SU-DHL-6 (cell line): Measurements from ENCODE around the gene COG4.

Source experiments
- EZH2phosphoT487 ChIP-seq: fragments of 200-600 bp; sonication (generic), shearing (Covaris generic); conservative IDR thresholded peaks from 2 replicates; pipeline ENCODE4 v1.6.1; 2018; ENCODE audit warnings: mild to moderate bottlenecking, antibody characterized with exemption, low read length, moderate library complexity, mixed read lengths
- TF ChIP-seq, protein P1 (sequence below): fragments of 200-600 bp; sonication (generic); IDR thresholded peaks from one replicate; pipeline ENCODE4 v1.5.1; 2017; ENCODE audit warnings: antibody characterized with exemption, mild to moderate bottlenecking, low read length, moderate library complexity; ENCODE audit not compliant: insufficient read depth, poor library complexity, severe bottlenecking

DNA sequence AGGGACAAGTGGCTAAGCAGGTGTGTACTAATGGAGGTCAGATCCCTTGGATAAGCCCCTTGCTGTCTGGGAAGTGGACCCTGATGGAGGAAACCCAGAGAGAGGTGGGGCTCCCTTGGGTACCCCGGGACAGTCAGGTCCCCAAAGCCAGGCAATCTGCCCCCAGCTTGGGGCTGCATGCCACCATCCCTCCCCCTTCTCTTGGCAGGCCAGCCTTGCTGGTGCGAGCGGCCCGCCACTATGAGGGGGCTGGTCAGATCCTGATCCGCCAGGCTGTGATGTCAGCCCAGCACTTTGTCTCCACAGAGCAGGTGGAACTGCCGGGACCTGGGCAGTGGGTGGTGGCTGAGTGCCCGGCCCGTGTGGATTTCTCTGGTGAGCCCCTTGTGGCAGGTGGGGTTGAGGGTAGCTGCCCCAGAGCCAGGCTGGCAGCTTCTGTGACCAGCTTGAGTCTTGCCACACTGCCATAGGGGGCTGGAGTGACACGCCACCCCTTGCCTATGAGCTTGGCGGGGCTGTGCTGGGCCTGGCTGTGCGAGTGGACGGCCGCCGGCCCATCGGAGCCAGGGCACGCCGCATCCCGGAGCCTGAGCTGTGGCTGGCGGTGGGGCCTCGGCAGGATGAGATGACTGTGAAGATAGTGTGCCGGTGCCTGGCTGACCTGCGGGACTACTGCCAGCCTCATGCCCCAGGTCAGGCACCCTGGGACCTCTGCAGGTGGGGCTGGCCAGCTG, 48.9 kb downstream of the COG4 start:
- TF ChIP-seq, protein P1, sequence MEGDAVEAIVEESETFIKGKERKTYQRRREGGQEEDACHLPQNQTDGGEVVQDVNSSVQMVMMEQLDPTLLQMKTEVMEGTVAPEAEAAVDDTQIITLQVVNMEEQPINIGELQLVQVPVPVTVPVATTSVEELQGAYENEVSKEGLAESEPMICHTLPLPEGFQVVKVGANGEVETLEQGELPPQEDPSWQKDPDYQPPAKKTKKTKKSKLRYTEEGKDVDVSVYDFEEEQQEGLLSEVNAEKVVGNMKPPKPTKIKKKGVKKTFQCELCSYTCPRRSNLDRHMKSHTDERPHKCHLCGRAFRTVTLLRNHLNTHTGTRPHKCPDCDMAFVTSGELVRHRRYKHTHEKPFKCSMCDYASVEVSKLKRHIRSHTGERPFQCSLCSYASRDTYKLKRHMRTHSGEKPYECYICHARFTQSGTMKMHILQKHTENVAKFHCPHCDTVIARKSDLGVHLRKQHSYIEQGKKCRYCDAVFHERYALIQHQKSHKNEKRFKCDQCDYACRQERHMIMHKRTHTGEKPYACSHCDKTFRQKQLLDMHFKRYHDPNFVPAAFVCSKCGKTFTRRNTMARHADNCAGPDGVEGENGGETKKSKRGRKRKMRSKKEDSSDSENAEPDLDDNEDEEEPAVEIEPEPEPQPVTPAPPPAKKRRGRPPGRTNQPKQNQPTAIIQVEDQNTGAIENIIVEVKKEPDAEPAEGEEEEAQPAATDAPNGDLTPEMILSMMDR = no peak
- TF ChIP-seq EZH2phosphoT487 = no peak
